H1 (cell line): ENCODE results near the gene CD300E.

Experiments
- CEBPB ChIP-seq: IDR thresholded peaks from 2 replicates; pipeline ENCODE4 v1.6.1; 2012; ENCODE audit warnings: low read depth, low read length
- CHD2 ChIP-seq: IDR thresholded peaks from 2 replicates; pipeline ENCODE4 v1.6.1; 2012; ENCODE audit warnings: low read length, improper control_type of control experiment
- CTCF ChIP-seq, 3 experiments: IDR thresholded peaks; 1 replicate in 2 of 3; 2 replicates in 1 of 3; pipeline versions ENCODE4 v1.5.1 to v1.6.1; 2011; ENCODE audit warnings: low read length in 3 of 3, mild to moderate bottlenecking in 3 of 3, inconsistent platforms in 2 of 3, low read depth in 1 of 3, moderate library complexity in 1 of 3; ENCODE audit not compliant: insufficient read depth in 1 of 3; ENCODE audit errors: control extremely low read depth in 1 of 3
- E2F6 ChIP-seq: IDR thresholded peaks from 2 replicates; pipeline ENCODE4 v1.6.1; 2012; ENCODE audit warnings: inconsistent platforms
- EP300 ChIP-seq, 2 experiments: IDR thresholded peaks; 1 replicate in 1 of 2; 2 replicates in 1 of 2; pipeline ENCODE4 v1.6.1; 2011 to 2012; ENCODE audit warnings: low read depth in 2 of 2, low read length in 2 of 2, mild to moderate bottlenecking in 2 of 2, borderline replicate concordance in 1 of 2, inconsistent platforms in 1 of 2, moderate library complexity in 1 of 2
- EZH2 ChIP-seq: fragments of 200-600 bp; sonication (generic); IDR thresholded peaks from 2 replicates; pipeline ENCODE4 v1.7.1; 2012; ENCODE audit warnings: low read depth, mild to moderate bottlenecking, moderate library complexity, low read length, inconsistent platforms; ENCODE audit not compliant: severe bottlenecking
- JUND ChIP-seq: IDR thresholded peaks from 2 replicates; pipeline ENCODE4 v1.6.1; 2011; ENCODE audit warnings: mild to moderate bottlenecking, improper control_type of control experiment, low read length
- MAFK ChIP-seq: IDR thresholded peaks from 2 replicates; pipeline ENCODE4 v1.6.1; 2012; ENCODE audit warnings: low read depth, mild to moderate bottlenecking, improper control_type of control experiment, low read length
- POLR2A ChIP-seq, 2 experiments: IDR thresholded peaks; 1 replicate in 1 of 2; 2 replicates in 1 of 2; pipeline ENCODE4 v1.6.1; 2011; ENCODE audit warnings: low read depth in 2 of 2, low read length in 2 of 2, mild to moderate bottlenecking in 2 of 2; ENCODE audit errors: control extremely low read depth in 1 of 2
- POLR2AphosphoS5 ChIP-seq: IDR thresholded peaks from 2 replicates; pipeline ENCODE4 v1.6.1; 2011; ENCODE audit warnings: low read depth, low read length
- RFX5 ChIP-seq: IDR thresholded peaks from 2 replicates; pipeline ENCODE4 v1.6.1; 2011; ENCODE audit warnings: low read depth, low read length, improper control_type of control experiment, borderline replicate concordance
- USF2 ChIP-seq: IDR thresholded peaks from 2 replicates; pipeline ENCODE4 v1.6.1; 2011; ENCODE audit warnings: low read length, improper control_type of control experiment
- TF ChIP-seq, protein P1 (sequence below): IDR thresholded peaks from 2 replicates; pipeline ENCODE4 v1.6.1; 2012; ENCODE audit warnings: inconsistent platforms

DNA sequence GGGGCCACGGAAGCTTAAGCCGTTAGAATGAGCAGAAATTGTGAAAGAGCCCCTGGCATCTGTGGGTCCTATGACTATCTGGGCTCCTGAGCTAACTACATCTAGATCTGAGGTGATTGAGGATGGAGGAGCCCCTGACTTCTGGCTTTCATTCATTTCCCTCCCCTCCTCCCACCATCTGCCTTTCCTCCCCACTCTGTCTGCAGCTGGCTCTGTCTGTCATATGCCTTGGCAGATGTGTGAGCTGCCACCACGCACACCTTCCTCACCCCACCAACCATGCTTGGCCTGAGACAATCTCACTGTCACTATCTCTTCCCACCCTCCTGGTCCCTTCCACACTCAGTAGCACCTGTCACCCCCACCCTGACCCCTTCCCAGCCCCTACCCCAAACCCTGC lies 5.1 kb downstream of the CD300E start:
- TF ChIP-seq POLR2A (IDR thresholded peaks at IDR 0.05; ENCODE audit: control extremely low read depth in 1 of 2, low read depth in 2 of 2, low read length in 2 of 2), result no peak
- no peak for TF ChIP-seq USF2
- TF ChIP-seq, protein P1, sequence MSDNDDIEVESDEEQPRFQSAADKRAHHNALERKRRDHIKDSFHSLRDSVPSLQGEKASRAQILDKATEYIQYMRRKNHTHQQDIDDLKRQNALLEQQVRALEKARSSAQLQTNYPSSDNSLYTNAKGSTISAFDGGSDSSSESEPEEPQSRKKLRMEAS, result no peak
- no peak for TF ChIP-seq CTCF (IDR thresholded peaks at IDR 0.05; ENCODE audit: control extremely low read depth in 1 of 3, insufficient read depth in 1 of 3, low read depth in 1 of 3, low read length in 3 of 3)
- no peak for TF ChIP-seq CEBPB
- TF ChIP-seq E2F6, result no peak
- no peak for TF ChIP-seq EZH2
- no peak for TF ChIP-seq MAFK
- TF ChIP-seq RFX5, result no peak
- no peak for TF ChIP-seq POLR2AphosphoS5
- no peak for TF ChIP-seq CHD2
- no peak for TF ChIP-seq EP300 (IDR thresholded peaks at IDR 0.05; ENCODE audit: borderline replicate concordance in 1 of 2, low read depth in 2 of 2, low read length in 2 of 2)
- no peak for TF ChIP-seq JUND
